ENCODE measurements around the gene KCNN1. TPM values are rescaled to one million over a fixed set of nuclear protein-coding genes. Genes with fewer than 3 reads are reported as not detected.

Gene KCNN1
- total and polyA plus RNA-seq, 12 donors = 0.16 to 2.5 (median 0.62) TPM; not detected in 2

GRCh38 chr19:17933414-17934129 lies 33.3 kb upstream of the KCNN1 start:
- intact Hi-C loops (cut with DNase I) = loop anchor here (2.0 to 5.0 kb wide), 2 partner anchors 71 to 75 kb away; partner anchors contain the start of gene RPL18A (in 1 of the 2)
- H3K27ac ChIP-seq = no peak overlapping the region

DNA sequence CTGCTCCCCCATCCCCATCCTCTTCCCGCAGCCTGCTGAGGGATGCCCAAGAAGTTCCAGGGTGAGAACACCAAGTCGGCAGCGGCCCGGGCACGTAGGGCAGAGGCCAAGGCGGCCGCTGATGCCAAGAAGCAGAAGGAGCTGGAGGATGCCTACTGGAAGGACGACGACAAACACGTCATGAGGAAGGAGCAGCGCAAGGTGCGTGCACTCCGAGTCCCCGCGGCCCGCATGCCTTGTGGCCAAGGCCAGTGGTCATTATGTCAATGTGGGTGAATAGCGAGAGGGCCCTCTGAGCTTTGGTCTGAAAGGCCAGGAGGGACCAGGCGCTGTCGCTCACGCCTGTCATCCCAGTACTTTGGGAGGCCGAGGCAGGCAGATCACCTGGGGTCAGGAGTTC lies 30.5 kb upstream of the KCNN1 start:
- TF ChIP-seq CTCF (IDR thresholded peaks at IDR 0.05) (no peak), POLR2A (IDR thresholded peaks at IDR 0.05) (no peak)
- no peak overlapping the region for H3K4me3 ChIP-seq
- intact Hi-C loops (cut with DNase I) = loop anchor here in 1 of 2 donors (2.0 kb wide), 1 partner anchor 60 kb away; no protein-coding TSS in a partner anchor
- no peak overlapping the region for H3K27ac ChIP-seq
- H3K27me3 ChIP-seq = no peaks in the 10 kb centered on the region
- 86 to 93% (median 91%) methylated on average over 20 to 21 of the region's 21 CpGs for WGBS, 4 donors
- peaks cover 0 to 7% of the 10 kb centered on the region in 2 donors for H3K36me3 ChIP-seq (replicated peaks in 1 of 2)
- peaks cover 7 to 17% of the 10 kb centered on the region in 2 donors for H3K4me1 ChIP-seq (replicated peaks in 1 of 2)
- H3K9me3 ChIP-seq (replicated peaks in 1 of 3) = no peaks in the 10 kb centered on the region
- DNase-seq = no peak

More at GRCh38 chr19:17933414-17934129, 33.3 kb upstream of the KCNN1 start:
- Histone ChIP-seq H3K9me3 (replicated peaks in 1 of 3) (no peaks in the 10 kb centered on the region), H3K36me3 (replicated peaks in 1 of 2) (peaks cover 0 to 1% of the 10 kb centered on the region in 2 donors), H3K27me3 (no peaks in the 10 kb centered on the region), H3K4me3 (peak overlapping the region; percentile 62 to 84 (median 81)), H3K4me1 (replicated peaks in 1 of 2) (peaks cover 7 to 17% of the 10 kb centered on the region in 2 donors)
- TF ChIP-seq POLR2A (IDR thresholded peaks at IDR 0.05) (no peak), CTCF (IDR thresholded peaks at IDR 0.05) (no peak)
- no peak for DNase-seq
- WGBS, 4 donors = 19 to 26% (median 25%) methylated on average over 19 of the region's 19 CpGs

DNA sequence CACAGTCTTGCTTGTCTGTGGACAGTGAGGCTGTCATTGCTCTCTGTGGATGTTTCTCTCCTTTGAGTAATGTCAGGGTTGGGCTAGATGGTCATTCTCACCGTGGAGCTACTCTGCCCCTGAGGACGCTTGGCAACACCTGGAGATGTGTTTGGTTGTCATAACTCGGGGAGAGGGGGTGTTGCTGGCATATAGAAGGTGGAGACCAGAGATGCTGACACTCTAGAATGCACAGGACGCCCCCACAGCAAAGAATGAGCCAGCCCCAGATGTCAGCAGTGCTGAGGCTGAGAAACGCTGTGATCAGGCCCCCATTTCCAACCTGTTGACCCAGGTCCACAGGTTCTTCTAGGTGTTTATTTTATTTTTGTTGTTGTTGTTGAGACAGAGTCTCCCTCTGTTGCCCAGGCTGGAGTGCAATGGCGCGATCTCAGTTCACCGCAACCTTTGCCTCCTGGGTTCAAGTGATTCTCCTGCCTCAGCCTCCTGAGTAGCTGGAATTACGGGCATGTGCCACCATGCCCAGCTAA lies 29.5 kb upstream of the KCNN1 start:
- intact Hi-C loops (cut with DNase I) = loop anchor here in 1 of 2 donors (2.0 kb wide), 1 partner anchor 59 kb away; no protein-coding TSS in a partner anchor
- H3K4me3 ChIP-seq = no peak overlapping the region
- 87 to 94% (median 89%) methylated on average over 9 of the region's 9 CpGs for WGBS, 4 donors
- peaks cover 7 to 11% of the 10 kb centered on the region in 2 donors for H3K4me1 ChIP-seq (replicated peaks in 1 of 2)
- TF ChIP-seq POLR2A (IDR thresholded peaks at IDR 0.05) = no peak
- no peak for TF ChIP-seq CTCF (IDR thresholded peaks at IDR 0.05)
- peaks cover 0 to 7% of the 10 kb centered on the region in 2 donors for H3K36me3 ChIP-seq (replicated peaks in 1 of 2)
- H3K27me3 ChIP-seq = no peaks in the 10 kb centered on the region
- no peak overlapping the region for H3K27ac ChIP-seq
- no peaks in the 10 kb centered on the region for H3K9me3 ChIP-seq (replicated peaks in 1 of 3)
- no peak for DNase-seq

GRCh38 chr19:17938092-17938845 lies 28.6 kb upstream of the KCNN1 start:
- peaks cover 0 to 7% of the 10 kb centered on the region in 2 donors for H3K36me3 ChIP-seq (replicated peaks in 1 of 2)
- WGBS, 4 donors = 35 to 48% (median 42%) methylated on average over 6 to 7 of the region's 7 CpGs
- peaks cover 5 to 10% of the 10 kb centered on the region in 2 donors for H3K4me1 ChIP-seq (replicated peaks in 1 of 2)
- intact Hi-C loops (cut with DNase I) = loop anchor here in 1 of 2 donors (2.0 kb wide), 1 partner anchor 59 kb away; no protein-coding TSS in a partner anchor
- H3K27me3 ChIP-seq = no peaks in the 10 kb centered on the region
- H3K4me3 ChIP-seq = no peak overlapping the region
- TF ChIP-seq POLR2A (IDR thresholded peaks at IDR 0.05) (no peak), CTCF (IDR thresholded peaks at IDR 0.05) (peak; percentile 90 to 97 (median 96))
- no peak overlapping the region for H3K27ac ChIP-seq
- H3K9me3 ChIP-seq (replicated peaks in 1 of 3) = no peaks in the 10 kb centered on the region
- peak; percentile 84 to 92 (median 87) for DNase-seq
